Peyer's patch (tissue), 4 donors: ENCODE measurements around the gene RETREG2. TPM values are rescaled to one million over a fixed set of nuclear protein-coding genes. Genes with fewer than 3 reads are reported as not detected.
A peak's percentile ranks its signal among the peaks of the same experiment; 100 is the strongest.

ENCODE experiments used
- DNase-seq, 3 donors: peaks; one replicate each; pipeline ENCODE4 v3.0.0-alpha.2; 2017 to 2019
- H3K27ac ChIP-seq, 4 donors: fragments of 200-600 bp; sonication (generic); one replicate each; pipeline ENCODE4 v1.5.1; 2016 to 2019
- H3K27me3 ChIP-seq, 2 donors: fragments of 200-600 bp; sonication (generic); one replicate each; pipeline ENCODE4 v1.5.1; 2019
- H3K36me3 ChIP-seq, 3 donors: fragments of 200-600 bp; sonication (generic); one replicate each; pipeline ENCODE4 v1.5.1; 2016 to 2019
- H3K4me1 ChIP-seq, 4 donors: fragments of 200-600 bp; sonication (generic); one replicate each; pipeline ENCODE4 v1.5.1; 2016 to 2019
- H3K4me3 ChIP-seq, 4 donors: fragments of 200-600 bp; sonication (generic); 1 replicate in 3 of 4; 2 replicates in 1 of 4; pipeline ENCODE4 v1.5.1; 2016 to 2019; ENCODE audit warnings: mild to moderate bottlenecking in 1 of 4
- H3K9me3 ChIP-seq, 4 donors: fragments of 200-600 bp; sonication (generic); one replicate each; pipeline ENCODE4 v1.5.1; 2016 to 2019; ENCODE audit warnings: mild to moderate bottlenecking in 1 of 4
- CTCF ChIP-seq, 6 experiments: fragments of 450-650 bp in 4 of 6; fragments of 200-600 bp in 2 of 6; sonication (generic) in 1 of 6; IDR thresholded peaks; one replicate each; pipeline ENCODE4 v1.5.1; 2017 to 2019; ENCODE audit warnings: antibody characterized with exemption in 6 of 6, mild to moderate bottlenecking in 3 of 6, moderate library complexity in 1 of 6
- POLR2A ChIP-seq, 2 donors: fragments of 450-650 bp; IDR thresholded peaks; one replicate each; pipeline ENCODE4 v1.5.1; 2017; ENCODE audit warnings: antibody characterized with exemption in 2 of 2, mild to moderate bottlenecking in 2 of 2, moderate library complexity in 2 of 2
- total RNA-seq, 4 donors: library from RNA; depleted of rRNA; stranded (reverse); fragments of >200 nt; gene quantifications; one replicate each; pipeline ENCODE4 v1.1.0, GENCODE V29; 2016

Gene RETREG2
- total RNA-seq, 4 donors from 2014 or later: 44.6 to 80.3 (median 76.2) TPM

- TF ChIP-seq CTCF (IDR thresholded peaks at IDR 0.05) (no peak), POLR2A (IDR thresholded peaks at IDR 0.05) (no peak)
- peak in 2 of 3 donors; percentile 70 to 75 for DNase-seq
- Histone ChIP-seq H3K36me3 (peaks cover 0 to 59% (median 0%) of the 10 kb centered on the region in 3 donors), H3K4me3 (peak overlapping the region; percentile 70 to 100 (median 74)), H3K27ac (peak overlapping the region; percentile 93 to 96 (median 95)), H3K9me3 (no peaks in the 10 kb centered on the region), H3K27me3 (no peaks in the 10 kb centered on the region), H3K4me1 (peaks cover 3 to 38% (median 6%) of the 10 kb centered on the region in 4 donors)
Observed at GRCh38 chr2:219178377-219179175, 501 bp downstream of the RETREG2 start.

DNA sequence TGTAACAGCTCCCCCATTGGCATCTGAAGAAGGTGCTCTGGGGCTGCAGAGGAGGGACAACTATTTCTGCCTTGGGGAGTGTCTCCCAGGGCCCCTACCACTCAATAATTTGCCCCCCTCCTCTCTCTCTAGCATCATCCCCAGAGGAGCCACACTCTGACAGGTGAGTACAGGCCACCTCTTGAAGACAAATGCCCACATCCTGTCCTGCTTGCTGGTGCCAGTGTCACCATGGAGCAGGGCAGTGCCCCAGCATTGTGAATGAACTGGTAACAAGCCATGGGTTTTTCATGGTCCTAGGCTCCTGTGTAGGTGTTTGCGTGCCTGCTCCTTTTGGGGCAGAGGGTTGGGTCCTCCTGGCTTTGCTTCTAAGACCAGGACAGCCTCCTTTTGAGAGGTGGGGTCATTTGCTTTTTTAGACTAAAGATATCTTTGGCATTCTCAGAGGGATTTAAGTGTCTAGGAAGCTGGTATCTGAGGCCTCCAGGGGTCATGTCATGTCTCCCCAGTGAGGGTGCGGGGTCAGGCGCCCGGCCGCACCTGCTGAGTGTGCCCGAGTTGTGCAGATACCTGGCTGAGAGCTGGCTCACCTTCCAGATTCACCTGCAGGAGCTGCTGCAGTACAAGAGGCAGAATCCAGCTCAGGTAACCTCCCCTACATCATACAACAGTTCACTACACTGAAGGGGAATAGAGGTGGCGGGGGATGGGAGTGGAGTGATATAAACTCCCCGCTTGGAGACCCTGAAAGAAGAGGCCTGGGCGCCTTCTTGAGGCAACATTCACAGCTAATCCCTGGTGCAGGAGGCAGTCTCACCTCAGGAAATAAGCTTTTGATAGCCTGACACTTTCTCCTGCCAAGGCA, 1.8 kb downstream of the RETREG2 start:
- peaks cover 3 to 28% (median 6%) of the 10 kb centered on the region in 4 donors for H3K4me1 ChIP-seq
- no peaks in the 10 kb centered on the region for H3K27me3 ChIP-seq
- no peaks in the 10 kb centered on the region for H3K9me3 ChIP-seq
- peaks cover 0 to 54% (median 0%) of the 10 kb centered on the region in 3 donors for H3K36me3 ChIP-seq
- DNase-seq: peak in 1 of 3 donors; percentile 40
- peak overlapping the region in 2 of 4 donors; percentile 70 to 100 for H3K4me3 ChIP-seq
- no peak overlapping the region for H3K27ac ChIP-seq
- TF ChIP-seq CTCF (IDR thresholded peaks at IDR 0.05) (no peak), POLR2A (IDR thresholded peaks at IDR 0.05) (no peak)

DNA sequence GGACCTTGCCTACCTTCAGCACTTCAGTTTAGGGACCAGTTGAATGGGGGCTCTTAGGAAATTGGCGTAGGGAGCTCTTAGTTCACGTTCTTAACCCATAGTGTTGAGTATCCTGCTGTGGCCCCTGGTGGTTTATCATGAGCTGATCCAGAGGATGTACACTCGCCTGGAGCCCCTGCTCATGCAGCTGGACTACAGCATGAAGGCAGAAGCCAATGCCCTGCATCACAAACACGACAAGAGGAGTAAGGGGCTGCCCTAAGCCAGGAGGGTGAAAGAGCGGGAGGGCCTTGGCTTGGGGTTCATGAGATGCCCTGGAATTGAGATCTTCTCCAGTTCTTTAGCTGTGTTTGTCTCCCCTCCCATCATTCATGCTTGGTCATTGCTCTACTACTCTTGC, 2.9 kb downstream of the RETREG2 start:
- peaks cover 0 to 53% (median 0%) of the 10 kb centered on the region in 3 donors for H3K36me3 ChIP-seq
- H3K4me3 ChIP-seq: no peak overlapping the region
- peak in 1 of 3 donors; percentile 34 for DNase-seq

GRCh38 chr2:219181531-219181930, 3.5 kb downstream of the RETREG2 start:
- no peak for TF ChIP-seq CTCF (IDR thresholded peaks at IDR 0.05)
- no peak for TF ChIP-seq POLR2A (IDR thresholded peaks at IDR 0.05)
- Histone ChIP-seq H3K4me3 (no peak overlapping the region), H3K27me3 (no peaks in the 10 kb centered on the region), H3K27ac (no peak overlapping the region), H3K36me3 (peaks cover 0 to 53% (median 0%) of the 10 kb centered on the region in 3 donors), H3K9me3 (no peaks in the 10 kb centered on the region), H3K4me1 (peaks cover 3 to 14% (median 6%) of the 10 kb centered on the region in 4 donors)
- peak in 1 of 3 donors; percentile 14 for DNase-seq

More for the DNA sequence above, 2.9 kb downstream of the RETREG2 start:
- H3K4me1 ChIP-seq: peaks cover 3 to 16% (median 6%) of the 10 kb centered on the region in 4 donors
- no peaks in the 10 kb centered on the region for H3K9me3 ChIP-seq
- no peak overlapping the region for H3K27ac ChIP-seq
- TF ChIP-seq CTCF (IDR thresholded peaks at IDR 0.05) (no peak), POLR2A (IDR thresholded peaks at IDR 0.05) (no peak)
- H3K27me3 ChIP-seq: no peaks in the 10 kb centered on the region

- Histone ChIP-seq H3K27ac (no peak overlapping the region), H3K4me1 (peaks cover 3 to 14% (median 6%) of the 10 kb centered on the region in 4 donors), H3K4me3 (no peak overlapping the region), H3K36me3 (peaks cover 0 to 53% (median 0%) of the 10 kb centered on the region in 3 donors), H3K27me3 (no peaks in the 10 kb centered on the region), H3K9me3 (no peaks in the 10 kb centered on the region)
- no peak for TF ChIP-seq CTCF (IDR thresholded peaks at IDR 0.05)
- TF ChIP-seq POLR2A (IDR thresholded peaks at IDR 0.05): no peak
- no peak for DNase-seq
Observed at GRCh38 chr2:219182331-219183150, 4.5 kb downstream of the RETREG2 start.
